ENCODE data around the gene PFDN4. TPM values are rescaled to one million over a fixed set of nuclear protein-coding genes. Genes with fewer than 3 reads are reported as not detected.
A peak's percentile ranks its signal among the peaks of the same experiment; 100 is the strongest.
"Not testable (repeated sequence)": the region's sequence is repeated elsewhere in the genome, so short reads cannot be mapped to it uniquely, and the experiment has no call there.

Gene PFDN4
- total and polyA plus RNA-seq, 2 experiments from 2014 or later = 64.5 to 80.1 TPM

GRCh38 chr20:54263116-54263690 is 55.3 kb downstream of the PFDN4 start:
- Histone ChIP-seq H3K4me3 (no peak overlapping the region), H3K9me3 (ENCODE audit: low read depth) (no peaks in the 10 kb centered on the region), H3K9ac (no peak overlapping the region), H3K27ac (no peak overlapping the region), H3K4me2 (ENCODE audit: unreplicated experiment) (no peak overlapping the region), H3K4me1 (ENCODE audit: insufficient read depth) (no peaks in the 10 kb centered on the region), H2AFZ (no peak overlapping the region), H3K27me3 (replicated peaks; ENCODE audit: insufficient read depth) (no peaks in the 10 kb centered on the region), H3F3A (ENCODE audit: insufficient read depth) (no peaks in the 10 kb centered on the region), H3K9me2 (ENCODE audit: insufficient read depth) (no peaks in the 10 kb centered on the region; the same call in 1 of the 2 replicates), H3K79me2 (ENCODE audit: insufficient read depth) (no peaks in the 10 kb centered on the region), H4K20me1 (ENCODE audit: insufficient read depth) (no peaks in the 10 kb centered on the region), H3K36me3 (ENCODE audit: low read depth) (no peaks in the 10 kb centered on the region)
- no peak for DNase-seq
- TF ChIP-seq EZH2 (IDR thresholded peaks at IDR 0.05; ENCODE audit: insufficient read depth, poor library complexity, severe bottlenecking) (no peak), EZH2phosphoT487 (IDR thresholded peaks at IDR 0.05; ENCODE audit: insufficient read depth, low read depth) (no peak)
- in situ Hi-C loops (cut with MboI) = no loop called here
- WGBS, 2 experiments (ENCODE audit: low coverage in 1 of 2, low lambda C conversion rate in 2 of 2, missing lambda C conversion rate in 2 of 2) = 93 to 97% methylated on average over 4 of the region's 4 CpGs

- in situ Hi-C loops (cut with MboI); H4K20me1 ChIP-seq (ENCODE audit: insufficient read depth); H3K9me3 ChIP-seq (ENCODE audit: low read depth); H3K9ac ChIP-seq; H3K9me2 ChIP-seq (ENCODE audit: insufficient read depth); H3F3A ChIP-seq (ENCODE audit: insufficient read depth); H3K27ac ChIP-seq; H3K79me2 ChIP-seq (ENCODE audit: insufficient read depth); H3K27me3 ChIP-seq (replicated peaks; ENCODE audit: insufficient read depth); H3K4me3 ChIP-seq; H3K4me2 ChIP-seq (ENCODE audit: unreplicated experiment); H2AFZ ChIP-seq; H3K4me1 ChIP-seq (ENCODE audit: insufficient read depth); DNase-seq; H3K36me3 ChIP-seq (ENCODE audit: low read depth): not testable (repeated sequence)
- WGBS, 2 experiments (ENCODE audit: low coverage in 1 of 2, low lambda C conversion rate in 2 of 2, missing lambda C conversion rate in 2 of 2) = 86 to 91% methylated on average over 6 of the region's 6 CpGs
Measured at GRCh38 chr20:54265791-54266190, 57.9 kb downstream of the PFDN4 start.

GRCh38 chr20:54266844-54267243 is 59.0 kb downstream of the PFDN4 start:
- Histone ChIP-seq H3K27me3 (replicated peaks; ENCODE audit: insufficient read depth) (no peaks in the 10 kb centered on the region), H3K9me2 (ENCODE audit: insufficient read depth) (no peaks in the 10 kb centered on the region; the same call in 1 of the 2 replicates), H3F3A (ENCODE audit: insufficient read depth) (no peaks in the 10 kb centered on the region), H2AFZ (no peak overlapping the region), H3K79me2 (ENCODE audit: insufficient read depth) (no peaks in the 10 kb centered on the region), H3K4me2 (ENCODE audit: unreplicated experiment) (no peak overlapping the region), H3K4me1 (ENCODE audit: insufficient read depth) (no peaks in the 10 kb centered on the region), H3K9me3 (ENCODE audit: low read depth) (no peaks in the 10 kb centered on the region), H3K36me3 (ENCODE audit: low read depth) (no peaks in the 10 kb centered on the region), H3K9ac (no peak overlapping the region), H3K27ac (no peak overlapping the region), H4K20me1 (ENCODE audit: insufficient read depth) (no peaks in the 10 kb centered on the region), H3K4me3 (no peak overlapping the region)
- DNase-seq = no peak
- TF ChIP-seq EZH2 (IDR thresholded peaks at IDR 0.05; ENCODE audit: insufficient read depth, poor library complexity, severe bottlenecking) = no peak
- no peak for TF ChIP-seq EZH2phosphoT487 (IDR thresholded peaks at IDR 0.05; ENCODE audit: insufficient read depth, low read depth)
- 82 to 86% methylated on average over 6 of the region's 6 CpGs for WGBS, 2 experiments (ENCODE audit: low coverage in 1 of 2, low lambda C conversion rate in 2 of 2, missing lambda C conversion rate in 2 of 2)
- in situ Hi-C loops (cut with MboI) = no loop called here

GRCh38 chr20:54267483-54268003 is 59.7 kb downstream of the PFDN4 start:
- Histone ChIP-seq H3K4me1 (ENCODE audit: insufficient read depth) (no peaks in the 10 kb centered on the region), H3K9me3 (ENCODE audit: low read depth) (no peaks in the 10 kb centered on the region), H3K4me3 (no peak overlapping the region), H3K27ac (no peak overlapping the region), H3K4me2 (ENCODE audit: unreplicated experiment) (no peak overlapping the region), H3K36me3 (ENCODE audit: low read depth) (no peaks in the 10 kb centered on the region), H4K20me1 (ENCODE audit: insufficient read depth) (no peaks in the 10 kb centered on the region), H3K9me2 (ENCODE audit: insufficient read depth) (no peaks in the 10 kb centered on the region; the same call in 1 of the 2 replicates), H3K79me2 (ENCODE audit: insufficient read depth) (no peaks in the 10 kb centered on the region), H3K9ac (no peak overlapping the region), H3F3A (ENCODE audit: insufficient read depth) (no peaks in the 10 kb centered on the region), H3K27me3 (replicated peaks; ENCODE audit: insufficient read depth) (no peaks in the 10 kb centered on the region), H2AFZ (no peak overlapping the region)
- TF ChIP-seq EZH2 (IDR thresholded peaks at IDR 0.05; ENCODE audit: insufficient read depth, poor library complexity, severe bottlenecking) (no peak), EZH2phosphoT487 (IDR thresholded peaks at IDR 0.05; ENCODE audit: insufficient read depth, low read depth) (no peak)
- peak; percentile 30 for DNase-seq
- 68 to 70% methylated on average over 4 of the region's 4 CpGs for WGBS, 2 experiments (ENCODE audit: low coverage in 1 of 2, low lambda C conversion rate in 2 of 2, missing lambda C conversion rate in 2 of 2)
- in situ Hi-C loops (cut with MboI) = no loop called here

- 52 to 59% methylated on average over 2 of the region's 2 CpGs for WGBS, 2 experiments (ENCODE audit: low coverage in 1 of 2, low lambda C conversion rate in 2 of 2, missing lambda C conversion rate in 2 of 2)
- TF ChIP-seq EZH2 (IDR thresholded peaks at IDR 0.05; ENCODE audit: insufficient read depth, poor library complexity, severe bottlenecking) (no peak), EZH2phosphoT487 (IDR thresholded peaks at IDR 0.05; ENCODE audit: insufficient read depth, low read depth) (no peak)
- in situ Hi-C loops (cut with MboI) = no loop called here
Measured at GRCh38 chr20:54268941-54269340, 61.1 kb downstream of the PFDN4 start.

More at GRCh38 chr20:54268941-54269340, 61.1 kb downstream of the PFDN4 start:
- Histone ChIP-seq H3K4me3 (no peak overlapping the region), H3K79me2 (ENCODE audit: insufficient read depth) (no peaks in the 10 kb centered on the region), H3K9me3 (ENCODE audit: low read depth) (no peaks in the 10 kb centered on the region), H3K4me2 (ENCODE audit: unreplicated experiment) (no peak overlapping the region), H4K20me1 (ENCODE audit: insufficient read depth) (no peaks in the 10 kb centered on the region), H3F3A (ENCODE audit: insufficient read depth) (no peaks in the 10 kb centered on the region), H3K27ac (no peak overlapping the region), H3K9ac (no peak overlapping the region), H2AFZ (no peak overlapping the region), H3K4me1 (ENCODE audit: insufficient read depth) (no peaks in the 10 kb centered on the region), H3K36me3 (ENCODE audit: low read depth) (no peaks in the 10 kb centered on the region), H3K27me3 (replicated peaks; ENCODE audit: insufficient read depth) (no peaks in the 10 kb centered on the region), H3K9me2 (ENCODE audit: insufficient read depth) (no peaks in the 10 kb centered on the region; the same call in 1 of the 2 replicates)
- DNase-seq = no peak

Other genes starting within 250 kb of the PFDN4 start
- not detected in 2 replicates for gene BCAS1, start 137.5 kb upstream of the PFDN4 start, total RNA-seq (2014; rRNA removed; shearing (Covaris generic))
- 0.38 and 0.41 TPM in 2 replicates for gene BCAS1, start 137.5 kb upstream of the PFDN4 start, polyA plus RNA-seq (2016; fragmentation: Nextera tagmentation; extraction: Ambion mirVana)
- 1.2 TPM in 1 of 2 replicates, not detected in the other for gene CYP24A1, start 34.1 kb upstream of the PFDN4 start, total RNA-seq (2014; rRNA removed; shearing (Covaris generic))
- 0.37 and 0.43 TPM in 2 replicates for gene CYP24A1, start 34.1 kb upstream of the PFDN4 start, polyA plus RNA-seq (2016; fragmentation: Nextera tagmentation; extraction: Ambion mirVana)

Data from GM23248 (cell line).